ENCODE data around the gene SERPINE2.

GRCh38 chr2:223929571-223930102 lies 109.4 kb downstream of the SERPINE2 start:
- TF ChIP-seq CTCF (conservative IDR thresholded peaks at IDR 0.05), result no peak
- no peak for TF ChIP-seq ZFX (IDR thresholded peaks at IDR 0.05)
